Breast epithelium (tissue), 3 donors: ENCODE measurements around the gene SECTM1.

Experiments used
- POLR2A ChIP-seq: fragments of 450-650 bp; IDR thresholded peaks from one replicate; pipeline ENCODE4 v1.6.1; 2016; ENCODE audit warnings: antibody characterized with exemption, mild to moderate bottlenecking, moderate library complexity
- TF ChIP-seq, protein P1 (sequence below), 3 donors: fragments of 450-650 bp; IDR thresholded peaks; one replicate each; pipeline ENCODE4 v1.5.1; 2016 to 2017; ENCODE audit warnings: antibody characterized with exemption in 3 of 3, mild to moderate bottlenecking in 3 of 3, moderate library complexity in 3 of 3

DNA sequence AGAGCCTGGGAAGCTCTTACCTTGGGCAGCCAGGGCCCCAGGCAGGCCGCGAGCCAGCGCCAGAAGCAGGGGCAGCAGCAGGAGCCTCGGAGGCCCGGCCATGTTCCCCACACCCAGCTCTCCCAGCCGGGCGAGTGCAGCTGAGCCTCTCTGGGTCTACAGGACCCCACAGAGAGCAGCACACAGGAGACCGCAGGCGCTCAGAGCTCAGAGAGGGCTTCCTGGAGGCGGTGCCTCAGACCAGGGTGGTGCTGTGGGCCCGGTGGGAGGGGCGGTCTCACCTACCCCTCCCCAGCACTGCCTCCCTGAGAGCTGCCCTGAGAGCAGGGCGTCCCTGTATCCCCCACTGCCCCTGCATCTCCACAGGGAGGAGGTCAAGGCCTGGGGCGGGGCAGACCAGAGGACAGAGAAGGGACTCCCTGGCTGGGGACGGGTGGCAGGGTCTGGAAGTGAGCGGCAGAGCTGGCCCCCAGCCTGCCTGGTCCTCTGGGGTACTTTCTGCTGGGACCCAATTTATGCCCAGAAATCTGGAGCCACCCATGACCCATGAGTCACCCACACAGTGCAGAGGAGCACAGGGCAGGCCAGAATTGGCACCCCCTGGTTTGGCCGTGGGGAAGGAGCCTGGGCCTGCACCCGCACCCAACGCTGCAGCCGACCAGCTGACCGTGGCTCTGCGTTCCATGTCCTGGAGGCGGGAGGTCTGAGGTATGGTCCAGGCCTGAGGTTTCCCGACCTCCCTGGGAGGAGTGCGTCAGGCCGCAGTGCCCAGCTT lies 16.0 kb downstream of the SECTM1 start, which contains the start of gene CD7:
- TF ChIP-seq, protein P1, sequence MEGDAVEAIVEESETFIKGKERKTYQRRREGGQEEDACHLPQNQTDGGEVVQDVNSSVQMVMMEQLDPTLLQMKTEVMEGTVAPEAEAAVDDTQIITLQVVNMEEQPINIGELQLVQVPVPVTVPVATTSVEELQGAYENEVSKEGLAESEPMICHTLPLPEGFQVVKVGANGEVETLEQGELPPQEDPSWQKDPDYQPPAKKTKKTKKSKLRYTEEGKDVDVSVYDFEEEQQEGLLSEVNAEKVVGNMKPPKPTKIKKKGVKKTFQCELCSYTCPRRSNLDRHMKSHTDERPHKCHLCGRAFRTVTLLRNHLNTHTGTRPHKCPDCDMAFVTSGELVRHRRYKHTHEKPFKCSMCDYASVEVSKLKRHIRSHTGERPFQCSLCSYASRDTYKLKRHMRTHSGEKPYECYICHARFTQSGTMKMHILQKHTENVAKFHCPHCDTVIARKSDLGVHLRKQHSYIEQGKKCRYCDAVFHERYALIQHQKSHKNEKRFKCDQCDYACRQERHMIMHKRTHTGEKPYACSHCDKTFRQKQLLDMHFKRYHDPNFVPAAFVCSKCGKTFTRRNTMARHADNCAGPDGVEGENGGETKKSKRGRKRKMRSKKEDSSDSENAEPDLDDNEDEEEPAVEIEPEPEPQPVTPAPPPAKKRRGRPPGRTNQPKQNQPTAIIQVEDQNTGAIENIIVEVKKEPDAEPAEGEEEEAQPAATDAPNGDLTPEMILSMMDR (IDR thresholded peaks at IDR 0.05) = no peak
- TF ChIP-seq POLR2A = no peak
